ENCODE data around the gene GPR15.

GPR15 gene

DNA sequence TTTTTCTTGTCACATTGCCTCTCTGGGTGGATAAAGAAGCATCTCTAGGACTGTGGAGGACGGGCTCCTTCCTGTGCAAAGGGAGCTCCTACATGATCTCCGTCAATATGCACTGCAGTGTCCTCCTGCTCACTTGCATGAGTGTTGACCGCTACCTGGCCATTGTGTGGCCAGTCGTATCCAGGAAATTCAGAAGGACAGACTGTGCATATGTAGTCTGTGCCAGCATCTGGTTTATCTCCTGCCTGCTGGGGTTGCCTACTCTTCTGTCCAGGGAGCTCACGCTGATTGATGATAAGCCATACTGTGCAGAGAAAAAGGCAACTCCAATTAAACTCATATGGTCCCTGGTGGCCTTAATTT is 478 bp downstream of the GPR15 start:
- no peak for DNase-seq

DNA sequence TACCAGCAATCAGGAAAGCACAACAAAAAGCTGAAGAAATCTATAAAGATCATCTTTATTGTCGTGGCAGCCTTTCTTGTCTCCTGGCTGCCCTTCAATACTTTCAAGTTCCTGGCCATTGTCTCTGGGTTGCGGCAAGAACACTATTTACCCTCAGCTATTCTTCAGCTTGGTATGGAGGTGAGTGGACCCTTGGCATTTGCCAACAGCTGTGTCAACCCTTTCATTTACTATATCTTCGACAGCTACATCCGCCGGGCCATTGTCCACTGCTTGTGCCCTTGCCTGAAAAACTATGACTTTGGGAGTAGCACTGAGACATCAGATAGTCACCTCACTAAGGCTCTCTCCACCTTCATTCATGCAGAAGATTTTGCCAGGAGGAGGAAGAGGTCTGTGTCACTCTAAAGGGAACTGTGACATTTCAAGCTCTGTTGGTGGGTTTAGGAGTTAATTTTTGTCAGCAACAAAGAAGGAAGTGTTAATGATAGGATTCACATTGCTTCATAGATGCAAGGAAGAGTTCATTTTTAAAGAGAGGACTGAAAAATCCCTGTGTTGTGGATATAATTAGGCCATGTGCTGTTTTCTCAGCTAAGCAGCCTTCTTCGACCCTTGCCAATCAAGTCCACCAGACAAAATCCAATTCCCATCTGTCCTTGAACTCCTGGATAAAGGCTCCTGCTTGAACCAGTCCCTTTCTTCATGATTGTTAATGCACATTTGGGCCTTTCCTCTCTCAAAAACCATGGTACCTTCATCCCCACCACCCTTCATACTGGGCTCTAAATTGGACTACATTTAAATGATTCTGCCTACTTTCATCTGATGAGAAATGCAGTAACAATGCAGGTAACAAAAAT is 1.2 kb downstream of the GPR15 start:
- DNase-seq: peak; percentile 12

DNA sequence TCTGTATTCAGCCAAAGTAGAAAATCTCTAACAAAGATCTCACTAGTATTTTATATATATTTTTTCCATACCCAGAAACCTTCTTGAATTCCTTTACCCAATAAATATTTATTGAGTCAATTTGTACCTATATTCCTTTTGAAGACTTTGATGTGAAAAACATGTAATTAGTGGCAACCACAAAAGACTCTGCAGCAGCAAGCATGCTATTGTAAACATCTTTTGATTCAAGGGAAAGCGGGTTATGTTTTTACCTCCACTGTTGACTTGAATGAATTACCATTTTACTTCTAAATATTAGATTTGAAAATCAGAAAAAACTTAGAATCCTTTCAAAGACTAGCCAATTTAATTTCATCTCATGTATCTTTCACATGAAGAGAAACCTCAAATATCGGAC is 2.4 kb downstream of the GPR15 start:
- no peak for DNase-seq

DNA sequence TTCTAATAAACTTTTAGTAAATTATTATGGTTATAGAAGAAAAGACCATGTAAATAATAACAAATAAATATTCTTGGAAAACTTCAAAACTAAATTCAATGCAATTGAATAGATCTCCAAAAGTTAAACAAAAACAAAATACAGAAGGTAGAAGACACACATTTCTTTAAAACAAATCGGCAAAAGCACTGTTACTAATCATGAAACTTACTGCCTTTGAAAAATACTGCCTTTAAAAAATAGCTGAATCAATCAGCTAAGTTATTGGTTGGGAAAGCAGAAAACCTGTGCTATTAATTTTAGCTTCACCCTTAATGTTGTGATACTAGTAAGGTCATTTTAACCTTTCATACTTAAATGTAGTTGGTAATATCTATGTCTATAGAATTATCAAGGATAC is 3.0 kb downstream of the GPR15 start:
- no peak for DNase-seq

DNA sequence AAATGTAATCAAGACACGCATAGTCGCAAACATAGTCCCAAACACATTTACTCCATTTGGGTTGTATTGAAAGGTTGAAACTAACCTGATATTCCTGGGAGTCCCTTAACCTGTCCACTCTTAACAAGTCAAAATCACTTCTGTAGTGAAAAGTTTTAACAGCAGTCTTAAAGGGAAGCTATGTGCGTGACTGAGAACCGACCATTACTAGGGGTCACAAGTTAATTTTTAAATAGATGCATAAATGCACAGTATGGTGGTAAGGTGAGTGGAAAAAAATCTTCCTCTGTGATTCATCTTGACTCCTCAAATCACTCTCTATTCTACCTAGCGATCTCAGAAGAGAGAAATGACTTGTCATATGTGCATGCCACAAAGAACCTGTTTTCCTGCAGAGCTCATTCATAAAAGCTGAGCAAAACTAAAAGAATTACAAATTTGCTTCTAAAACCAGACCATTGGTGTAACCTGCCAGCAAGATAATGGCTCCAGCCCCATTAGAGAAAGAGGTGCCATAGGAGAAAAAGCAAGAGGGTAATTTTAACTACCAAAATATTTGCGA is 4.8 kb downstream of the GPR15 start:
- no peak for DNase-seq

DNA sequence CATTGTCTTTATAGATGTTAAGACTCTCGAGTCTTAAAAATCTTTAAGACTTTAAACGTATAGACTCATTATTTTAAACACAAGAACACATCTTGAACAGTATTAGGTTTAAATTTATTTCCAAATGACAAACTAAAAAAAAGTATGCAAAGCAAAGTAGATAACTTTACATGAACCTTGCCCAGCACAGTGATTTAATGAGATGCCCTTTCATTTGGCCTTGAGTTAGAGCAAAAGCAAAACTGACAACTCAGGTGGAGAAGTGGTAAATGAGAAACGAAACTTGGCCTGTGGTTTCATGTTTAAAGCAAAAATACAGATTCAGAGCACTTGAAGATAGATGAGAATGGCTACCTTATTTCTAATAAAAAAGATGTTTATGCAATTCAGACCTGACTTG is 8.6 kb downstream of the GPR15 start:
- no peak for DNase-seq

DNA sequence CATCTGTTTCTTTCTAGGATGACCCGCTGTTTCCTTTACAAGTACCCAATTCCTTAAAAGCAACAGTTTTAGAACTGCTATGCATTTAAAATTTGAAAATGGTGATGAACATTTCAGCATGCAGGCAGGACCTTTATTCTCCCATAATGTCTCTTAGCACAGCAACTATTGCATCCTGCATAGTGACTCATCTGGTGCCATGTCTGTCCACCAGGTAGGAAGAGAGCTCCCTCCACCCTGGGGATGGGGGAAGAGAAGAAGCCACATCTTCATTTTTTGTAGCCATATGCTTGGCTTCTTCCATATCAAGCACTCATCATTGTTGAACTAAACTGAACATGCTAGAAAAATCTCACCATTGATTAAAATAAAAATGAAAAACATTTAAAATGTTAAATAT is 9.9 kb downstream of the GPR15 start:
- DNase-seq: no peak

DNA sequence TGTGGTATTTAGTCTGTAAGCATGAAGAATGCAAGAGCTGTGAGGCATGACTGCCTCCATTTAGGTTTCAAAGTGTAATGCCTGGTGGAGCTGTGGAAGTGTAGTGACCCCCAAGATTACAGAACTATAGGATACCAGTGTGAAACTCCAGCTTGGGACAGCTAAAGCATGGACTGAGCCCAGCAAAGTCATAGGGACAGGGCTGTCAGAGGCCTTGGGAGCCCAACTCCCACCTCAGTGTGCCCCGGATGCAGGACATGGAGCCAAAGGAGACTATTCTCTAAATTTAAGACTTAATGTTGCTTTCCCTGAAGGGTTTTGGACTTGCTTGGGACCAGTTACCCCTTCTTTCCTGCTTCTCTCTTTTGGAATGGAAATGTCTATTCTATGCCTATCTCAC is 10.8 kb downstream of the GPR15 start:
- DNase-seq: no peak

DNA sequence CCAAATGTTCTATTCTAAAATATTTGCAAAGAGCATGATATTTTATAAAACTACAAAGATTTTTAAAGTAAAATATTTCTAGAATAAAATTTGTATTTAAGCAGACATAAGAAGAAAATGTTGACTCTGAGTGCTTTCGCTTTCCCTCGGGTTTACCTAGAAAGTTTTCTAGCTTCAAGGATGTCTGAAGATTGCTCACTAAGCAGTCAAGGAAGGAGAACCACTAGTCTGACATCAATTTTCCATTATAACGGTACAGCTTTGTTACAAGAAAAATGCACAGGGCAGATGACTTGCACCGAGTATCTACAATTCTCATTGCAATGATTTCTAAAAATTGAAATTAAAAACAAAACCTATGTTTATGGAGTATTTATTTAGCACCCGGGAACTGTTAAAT is 14.2 kb downstream of the GPR15 start:
- no peak for DNase-seq

DNA sequence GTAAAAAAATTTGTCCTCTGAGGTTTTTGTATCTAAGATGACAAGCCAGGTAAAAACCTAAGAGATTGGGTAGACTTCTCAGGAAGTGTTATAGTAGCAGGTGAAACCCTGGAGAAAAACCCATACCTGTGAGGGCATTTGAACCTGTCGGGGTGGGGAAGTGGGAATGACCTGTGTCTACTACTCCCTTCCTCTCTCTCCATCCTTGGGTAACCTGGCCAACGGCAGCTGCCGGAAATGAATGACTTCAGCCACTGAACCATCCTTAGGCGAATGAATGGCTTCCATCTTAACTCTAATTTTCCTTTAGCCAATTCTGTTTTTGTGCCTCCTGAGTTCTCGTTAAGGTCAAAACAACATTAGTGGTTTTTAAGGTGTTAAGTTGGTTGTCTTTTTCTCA is 16.8 kb downstream of the GPR15 start:
- no peak for DNase-seq

DNA sequence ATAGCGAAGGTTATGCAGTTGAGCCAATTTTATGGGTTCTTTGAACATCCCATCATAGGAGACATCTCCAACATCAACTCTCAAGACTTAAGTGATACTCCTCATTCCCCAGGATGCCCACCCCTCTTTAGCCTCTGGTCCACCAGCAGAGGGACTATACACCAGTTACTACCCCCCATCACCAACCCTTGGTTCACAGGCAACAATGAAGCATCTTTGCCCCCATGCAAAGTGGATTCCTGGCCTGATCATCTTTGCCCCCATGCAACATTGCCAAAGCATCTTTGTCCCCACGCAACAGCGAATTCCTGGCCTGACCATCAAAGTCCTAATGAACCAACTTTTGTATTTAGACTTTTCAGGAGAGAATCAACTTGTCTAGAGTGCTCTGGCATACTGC is 19.1 kb downstream of the GPR15 start:
- no peak for DNase-seq

DNA sequence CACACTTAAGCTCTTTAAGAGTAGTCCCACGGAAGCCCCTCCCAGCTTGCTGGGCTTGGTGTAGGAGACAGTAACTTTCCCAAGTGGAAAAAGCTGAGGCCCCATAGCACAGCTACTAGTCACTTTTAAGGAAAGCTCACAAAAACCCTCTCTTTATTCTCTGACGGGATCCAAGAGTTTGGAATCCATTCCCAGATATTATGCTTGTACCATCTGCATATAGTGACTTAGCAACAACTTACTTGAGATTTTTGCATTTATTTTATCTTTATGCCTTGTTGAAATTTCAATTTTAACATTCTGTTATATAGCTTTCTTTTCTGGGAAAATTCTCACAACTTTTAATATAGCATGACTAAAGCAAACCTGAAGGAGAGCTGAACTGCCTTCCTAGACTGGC is 19.5 kb downstream of the GPR15 start:
- no peak for DNase-seq

DNA sequence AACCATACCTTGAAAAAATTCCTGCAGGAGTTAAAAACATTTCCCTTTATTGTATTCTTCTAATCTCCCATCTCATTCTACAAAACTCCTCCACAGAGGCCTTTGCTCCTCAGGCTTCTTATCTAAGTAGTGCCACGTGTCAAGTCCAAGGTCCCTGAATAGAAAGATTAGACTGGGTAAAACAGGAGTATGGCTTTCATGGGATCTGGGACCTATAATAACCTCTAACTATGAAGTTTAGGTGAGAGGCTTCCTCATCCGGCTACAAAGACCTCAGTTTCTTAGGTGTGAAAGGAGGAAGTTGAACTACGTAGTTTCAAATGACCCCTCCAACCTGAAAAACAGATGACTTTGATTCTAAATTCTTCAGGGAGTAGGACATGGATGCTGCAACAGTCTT is 20.0 kb downstream of the GPR15 start:
- no peak for DNase-seq

DNA sequence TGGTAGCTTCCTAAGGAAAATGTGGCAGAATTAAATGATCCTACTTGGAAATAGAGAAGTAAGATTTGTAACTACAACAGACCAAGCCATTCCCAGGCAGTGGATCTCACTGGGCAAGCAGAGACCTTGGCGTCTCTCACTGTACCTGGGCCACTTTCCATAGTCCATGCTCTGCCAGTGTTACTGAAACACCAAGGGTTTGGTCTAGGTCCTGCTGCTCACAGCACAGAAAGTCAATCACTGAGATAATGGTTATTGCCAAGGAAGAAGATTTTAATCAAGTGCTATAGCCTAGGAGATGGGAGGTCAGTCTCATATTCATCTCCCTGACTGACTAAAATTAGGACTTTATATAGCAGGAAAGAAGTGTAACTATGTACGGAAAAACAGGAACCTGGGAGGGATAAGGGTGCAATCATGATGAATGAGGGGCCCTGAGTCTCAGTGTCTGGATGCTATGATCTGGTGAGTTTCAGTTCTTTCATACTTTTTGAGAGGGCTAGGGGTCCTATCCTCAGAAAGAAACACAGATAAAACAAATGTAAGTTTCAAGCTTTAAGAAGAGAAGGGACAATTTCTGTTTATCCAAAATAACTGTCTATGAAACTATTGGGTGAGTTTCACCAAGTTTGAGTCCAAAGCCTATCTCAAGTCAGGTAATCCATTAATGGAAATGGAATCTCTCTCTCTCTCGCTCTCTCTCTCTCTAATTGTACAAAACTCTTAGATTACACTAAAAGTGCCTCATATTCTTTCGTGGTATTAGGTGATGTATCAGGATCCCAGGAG is 20.6 kb downstream of the GPR15 start:
- DNase-seq: no peak

DNA sequence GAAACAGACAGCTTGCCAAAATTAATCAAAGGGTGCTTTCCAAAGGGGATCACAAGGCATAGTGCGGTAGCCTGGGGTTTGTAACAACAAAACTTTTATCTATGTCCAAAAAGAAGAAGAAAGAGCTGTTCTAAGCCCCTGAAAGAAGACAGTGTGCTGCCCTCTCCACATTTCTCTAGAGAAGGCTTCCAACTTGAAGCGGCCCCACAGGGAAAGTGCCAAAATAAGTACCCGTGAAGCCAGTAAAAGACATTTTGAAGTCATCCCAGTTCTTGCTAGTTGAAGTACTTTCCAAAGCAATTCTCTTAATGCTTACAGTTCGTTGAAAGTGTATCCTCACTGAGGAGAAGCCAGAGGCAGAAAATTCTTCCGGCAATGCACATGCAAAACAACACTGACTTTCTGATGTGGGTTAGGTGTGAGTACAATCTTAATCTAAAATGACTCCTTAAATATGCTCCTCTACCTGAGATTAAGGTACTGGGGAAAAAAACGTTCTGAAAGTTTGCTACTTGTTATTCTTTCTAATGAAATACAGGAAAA is 21.3 kb downstream of the GPR15 start:
- no peak for DNase-seq

DNA sequence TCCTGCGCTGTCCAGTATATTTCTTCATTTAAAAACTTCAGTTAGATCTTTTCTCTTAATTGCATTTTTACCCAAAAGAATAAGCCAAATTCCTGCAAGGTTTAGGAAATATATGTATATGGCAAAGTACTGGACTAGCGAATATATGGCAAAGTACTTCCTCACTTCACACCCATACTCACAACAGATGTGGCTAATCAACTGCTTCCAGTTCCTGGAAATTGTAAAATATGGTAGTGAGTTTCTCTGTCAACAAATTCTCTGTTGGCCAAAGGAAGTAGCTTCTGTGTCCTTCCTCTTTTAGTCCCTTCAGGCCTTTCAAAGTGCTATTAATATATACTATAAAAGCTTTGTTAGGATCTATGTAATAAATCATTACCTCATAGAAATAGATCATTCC is 22.0 kb downstream of the GPR15 start:
- no peak for DNase-seq

DNA sequence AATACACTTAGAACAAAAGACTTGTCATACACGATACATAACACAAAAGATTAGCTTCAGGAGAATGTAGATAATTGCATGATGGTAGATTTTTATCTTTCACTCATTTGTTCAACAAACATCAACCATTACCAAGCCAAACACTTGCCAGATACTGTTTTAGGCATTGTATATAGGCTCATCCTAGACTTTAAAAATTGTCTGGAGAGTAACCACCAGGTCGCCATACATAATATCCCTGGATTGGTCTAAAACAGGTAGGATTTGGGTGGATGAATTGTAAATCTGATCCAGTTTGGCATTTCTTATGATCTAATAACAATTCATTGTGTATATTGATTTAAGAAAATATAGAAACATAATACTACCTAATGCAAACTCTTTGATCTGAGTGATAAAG is 22.8 kb downstream of the GPR15 start:
- DNase-seq: no peak

DNA sequence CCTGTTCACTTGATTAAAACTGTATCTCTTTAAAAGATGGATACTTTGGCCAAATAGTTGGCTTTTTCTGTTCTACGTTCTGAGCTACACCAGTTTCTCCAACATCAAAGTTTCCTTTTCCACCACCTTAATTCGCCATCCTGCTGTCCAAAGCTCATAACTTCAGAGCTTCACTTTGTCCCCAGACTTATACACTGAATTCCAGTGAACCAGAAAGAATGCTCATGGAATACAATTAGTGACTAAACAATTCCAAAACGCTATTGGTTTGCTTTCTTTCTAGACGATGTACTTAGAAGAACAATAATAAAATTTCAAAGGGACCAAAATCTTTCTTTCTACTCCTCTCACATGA is 23.2 kb downstream of the GPR15 start:
- no peak for DNase-seq

DNA sequence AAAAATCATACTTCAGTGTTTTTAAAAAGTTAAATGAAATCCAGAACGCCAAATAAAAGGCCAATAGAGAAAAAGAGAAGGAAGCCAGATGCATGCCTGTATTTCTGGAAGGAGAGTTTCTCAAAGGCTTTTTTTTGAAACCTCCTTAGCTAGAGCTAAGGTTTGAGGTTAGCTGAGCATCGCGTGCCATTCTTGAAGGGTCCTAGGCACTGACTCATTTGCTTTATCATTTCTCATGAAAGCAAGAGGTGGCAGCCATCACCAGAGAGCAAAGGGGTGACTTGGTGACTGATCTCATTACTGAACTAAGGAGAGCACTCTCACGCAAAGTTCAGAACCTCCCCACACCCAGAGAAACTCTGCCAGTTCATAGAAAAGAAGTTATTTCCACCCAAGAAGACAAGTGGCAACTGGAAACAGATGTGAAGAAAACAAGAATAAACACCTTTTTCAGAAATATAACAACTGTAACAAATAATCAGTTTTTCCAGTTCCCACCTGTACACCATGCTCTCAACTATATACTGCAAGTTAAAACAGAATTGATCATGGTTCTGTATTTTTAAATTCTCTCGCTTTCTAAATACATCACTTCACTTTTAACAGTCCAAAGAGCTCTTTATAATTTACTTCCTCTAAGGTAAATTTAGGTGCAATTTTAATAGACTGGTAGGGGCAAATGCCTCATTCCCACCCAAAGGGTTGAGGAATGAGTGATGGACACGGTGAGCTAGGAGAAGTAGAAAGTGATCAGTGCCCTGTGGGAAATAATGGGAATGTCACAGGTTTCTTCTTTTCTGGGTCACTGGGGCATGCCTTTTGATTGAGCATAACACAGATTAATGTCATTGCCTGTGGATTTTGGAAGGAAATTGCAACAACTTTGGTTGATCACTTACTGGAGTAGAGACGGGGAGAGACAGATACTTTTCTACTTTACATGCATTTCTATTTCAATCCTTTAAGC is 24.7 kb downstream of the GPR15 start:
- no peak for DNase-seq

DNA sequence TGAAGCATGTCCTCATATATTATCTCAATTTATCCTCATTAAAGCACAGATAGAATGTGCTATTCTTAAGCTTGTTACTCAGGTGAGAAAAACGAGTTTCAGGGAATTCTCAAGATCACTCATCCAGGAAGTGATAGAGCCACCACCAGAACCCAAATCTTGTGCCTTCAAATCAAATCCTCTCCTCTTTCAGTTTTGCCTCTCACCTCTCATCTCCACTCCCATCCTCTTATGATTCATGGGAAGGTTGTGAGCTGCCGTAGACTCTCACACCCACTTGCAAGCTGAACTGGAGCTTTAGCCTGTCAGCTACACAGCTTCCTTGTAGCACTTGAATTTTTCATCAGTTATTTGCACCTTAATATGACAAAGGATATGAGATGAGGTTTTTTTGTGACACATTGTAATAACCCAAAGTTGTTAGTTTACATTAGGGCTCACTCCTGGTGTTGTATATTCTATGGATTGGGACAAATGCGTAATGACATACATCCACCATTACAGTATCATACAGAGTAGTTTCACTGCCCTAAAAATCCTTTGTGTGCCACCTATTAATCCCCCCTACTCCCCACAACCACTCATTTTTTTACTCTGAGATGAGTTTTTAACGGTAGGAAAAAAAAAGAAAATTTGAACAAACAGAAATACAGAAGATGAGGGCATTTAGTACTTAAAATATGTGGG is 25.7 kb downstream of the GPR15 start:
- no peak for DNase-seq

DNA sequence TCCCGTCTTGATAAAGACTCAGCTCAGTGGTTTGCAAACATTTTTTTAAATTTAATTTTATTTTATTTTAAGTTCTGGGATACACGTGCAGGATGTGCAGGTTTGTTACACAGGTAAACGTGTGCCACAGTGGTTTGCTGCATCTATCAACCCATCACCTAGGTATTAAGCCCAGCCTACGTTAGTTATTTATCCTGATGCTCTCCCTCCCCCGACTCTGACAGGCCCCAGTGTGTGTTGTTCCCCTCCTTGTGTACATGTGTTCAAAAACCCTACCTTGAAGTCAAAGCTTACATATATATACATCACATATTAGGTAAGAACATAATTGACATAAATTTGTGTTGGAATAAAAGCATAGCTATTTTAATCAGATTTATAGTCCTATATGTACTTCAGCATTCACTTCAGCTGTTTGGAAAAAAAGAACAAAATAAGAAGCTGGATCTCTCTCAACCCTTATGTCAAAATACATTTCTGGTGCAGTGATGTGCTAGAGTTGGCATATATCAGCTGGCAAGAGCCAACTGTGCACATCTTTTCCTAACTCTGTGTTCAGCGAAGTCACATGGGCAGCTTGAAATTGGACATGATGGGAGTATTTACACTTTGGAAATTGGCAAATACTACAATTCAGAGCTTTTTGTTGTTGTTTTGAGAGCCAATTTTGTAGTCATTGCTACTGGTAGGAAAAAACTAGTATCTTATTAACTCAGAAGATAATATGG is 26.5 kb downstream of the GPR15 start:
- no peak for DNase-seq

All from SHP77 treated with DMSO at 0.1 percent for 48 hours (cell line).